Renal pelvis (tissue), 4 donors: ENCODE data around the gene HTR4. TPM values are rescaled to one million over a fixed set of nuclear protein-coding genes. Genes with fewer than 3 reads are reported as not detected.
A peak's percentile ranks its signal among the peaks of the same experiment; 100 is the strongest.

Experiments
- DNase-seq: peaks from one replicate; pipeline ENCODE4 v3.0.0-alpha.2; 2013
- polyA plus RNA-seq, 3 donors: library from polyadenylated mRNA; unstranded; fragments of 120-200 nt; gene quantifications; one replicate each; pipeline ENCODE4 v1.2.1, GENCODE V29; 2013; ENCODE audit not compliant: insufficient read length in 3 of 3

Gene HTR4
- polyA plus RNA-seq, 3 donors = 0.07 to 0.12 TPM; not detected in 1

DNA sequence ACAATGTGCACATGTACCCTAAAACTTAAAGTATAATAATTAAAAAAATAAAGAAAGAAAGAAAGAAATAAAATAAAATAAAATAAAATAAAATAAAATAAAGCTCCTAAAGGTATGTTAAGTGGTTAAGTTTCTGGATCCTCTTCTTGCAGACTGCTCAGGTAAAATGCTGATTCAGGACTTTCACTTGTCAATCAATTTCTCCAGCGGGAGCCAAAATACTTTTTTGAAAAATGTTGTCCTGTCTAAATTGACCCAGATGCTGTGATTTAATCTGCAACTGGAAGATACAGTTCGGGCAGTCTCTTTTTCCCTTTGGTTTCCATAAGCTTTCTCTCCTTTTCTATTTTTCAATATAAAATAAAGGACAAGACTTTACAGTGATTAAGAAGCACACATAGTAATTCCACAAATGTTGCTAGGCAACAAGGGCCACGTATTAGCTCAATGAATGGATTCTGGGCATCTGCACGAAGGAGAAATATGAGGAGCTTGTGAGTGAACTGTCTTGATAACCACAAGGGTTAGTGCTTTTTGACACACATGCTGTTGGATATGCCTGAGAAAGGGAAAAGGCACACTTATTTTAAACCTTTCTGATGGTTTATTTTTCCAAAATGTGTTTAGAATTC, 38.6 kb downstream of the HTR4 start:
- no peak for DNase-seq

GRCh38 chr5:148607406-148607805, 46.9 kb downstream of the HTR4 start:
- DNase-seq = no peak

- DNase-seq = no peak
Observed at GRCh38 chr5:148606296-148606695, 48.0 kb downstream of the HTR4 start.

- DNase-seq = no peak
Observed at GRCh38 chr5:148599187-148599586, 55.1 kb downstream of the HTR4 start.

DNA sequence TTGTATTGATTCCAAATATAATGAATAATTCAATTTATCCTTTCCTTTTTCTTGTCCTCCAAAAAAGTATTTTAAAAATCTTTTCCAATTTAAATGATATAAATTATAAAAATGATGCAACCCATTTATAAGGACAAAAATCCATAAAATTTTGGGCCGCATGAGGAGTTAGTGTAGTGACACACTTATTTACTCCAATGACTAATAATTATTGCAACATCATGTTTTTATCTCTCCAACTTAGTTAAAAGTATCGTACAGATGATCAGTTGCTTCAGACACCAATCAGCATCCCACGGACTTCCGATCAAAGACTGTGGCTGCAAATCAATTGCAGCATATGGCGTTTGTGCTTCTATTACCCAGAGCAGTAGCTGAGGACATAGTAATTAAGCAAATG, 58.6 kb downstream of the HTR4 start:
- no peak for DNase-seq

GRCh38 chr5:148586796-148587195, 67.5 kb downstream of the HTR4 start:
- DNase-seq = no peak

DNA sequence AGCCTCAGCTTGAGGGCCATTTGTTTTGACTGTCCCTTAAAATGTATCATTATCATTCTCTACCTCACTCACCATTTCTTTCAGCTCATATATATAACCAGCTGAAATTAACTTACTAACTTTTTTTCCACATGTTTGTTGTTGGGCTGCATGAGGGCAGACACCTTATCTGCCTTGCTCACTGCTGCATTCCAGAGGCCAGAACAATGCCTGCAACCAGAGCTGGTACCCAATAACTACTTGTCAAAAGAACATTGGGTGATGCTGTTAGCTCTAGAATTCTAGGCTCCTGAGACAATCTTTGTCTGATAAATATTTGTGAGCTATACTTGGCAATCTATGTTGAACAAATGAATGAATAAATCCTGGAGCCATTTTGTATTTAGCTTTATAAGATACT, 68.3 kb downstream of the HTR4 start:
- DNase-seq = no peak

GRCh38 chr5:148584103-148584502, 70.2 kb downstream of the HTR4 start:
- no peak for DNase-seq

GRCh38 chr5:148583421-148583965, 70.8 kb downstream of the HTR4 start:
- DNase-seq = no peak

GRCh38 chr5:148574167-148574566, 80.2 kb downstream of the HTR4 start:
- DNase-seq = no peak

- no peak for DNase-seq
Observed at GRCh38 chr5:148573374-148573773, 81.0 kb downstream of the HTR4 start.

DNA sequence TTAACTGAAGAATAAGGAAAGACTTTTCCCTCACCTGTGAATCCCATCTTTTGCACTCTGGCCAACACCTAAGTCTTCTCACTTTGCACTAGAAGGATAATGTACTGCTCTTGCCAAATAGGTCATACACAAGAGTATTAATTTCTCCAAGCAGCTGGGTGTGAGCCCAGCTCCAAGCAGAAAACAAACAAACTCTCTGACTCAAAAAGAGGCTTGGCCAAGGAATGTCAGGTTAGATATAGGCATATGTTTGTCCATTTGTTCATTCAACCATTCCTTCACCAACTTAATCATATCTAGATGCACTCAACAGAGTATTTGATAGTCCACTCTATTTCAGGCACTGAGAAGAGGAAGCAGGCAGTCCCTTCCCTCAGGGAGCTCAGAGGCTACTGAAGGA, 84.4 kb downstream of the HTR4 start:
- no peak for DNase-seq

- DNase-seq = no peak
Observed at GRCh38 chr5:148565148-148565547, 89.2 kb downstream of the HTR4 start.

DNA sequence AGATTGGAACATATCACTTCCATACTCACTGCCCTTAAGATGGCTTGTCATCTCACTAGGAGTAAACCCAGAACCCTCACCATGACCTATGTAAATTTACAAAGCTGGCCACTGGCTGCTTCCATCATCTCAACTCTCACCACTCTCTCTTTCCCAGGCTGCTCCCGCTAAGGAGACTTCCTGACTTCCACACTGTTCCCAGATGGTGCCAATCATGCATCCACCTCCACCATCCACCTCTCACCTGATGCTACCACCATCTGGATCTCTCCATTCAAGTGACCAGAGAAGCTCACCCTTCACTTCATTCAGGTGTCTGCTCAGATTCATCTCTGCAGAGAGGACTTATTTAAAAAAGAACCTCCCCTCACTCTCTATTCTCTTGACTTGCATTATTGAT, 91.3 kb downstream of the HTR4 start:
- no peak for DNase-seq

DNA sequence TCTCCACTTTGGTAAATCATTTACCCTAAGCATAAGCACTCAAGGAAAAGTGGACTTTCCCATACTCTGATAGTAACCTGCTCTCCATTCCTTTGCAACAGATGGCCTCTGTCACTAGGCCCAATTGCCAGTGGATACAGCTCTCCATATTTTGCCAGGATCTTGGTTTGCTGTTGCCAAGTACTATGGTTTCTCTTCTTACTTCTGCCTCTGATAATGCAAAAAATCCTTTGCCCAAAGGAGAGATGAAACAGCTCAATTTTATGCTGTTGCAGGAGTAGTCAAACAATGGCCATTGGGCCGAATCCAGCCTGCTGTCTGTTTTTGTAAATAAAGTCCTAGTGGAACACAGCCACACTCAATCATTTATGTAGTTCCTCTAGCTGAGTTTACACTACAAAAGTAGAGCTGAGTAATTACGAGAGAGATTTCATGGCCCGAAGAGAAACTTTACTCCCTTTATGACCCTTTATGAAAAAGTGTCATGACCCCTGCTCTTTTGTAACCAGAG, 92.5 kb downstream of the HTR4 start:
- peak; percentile 21 for DNase-seq

DNA sequence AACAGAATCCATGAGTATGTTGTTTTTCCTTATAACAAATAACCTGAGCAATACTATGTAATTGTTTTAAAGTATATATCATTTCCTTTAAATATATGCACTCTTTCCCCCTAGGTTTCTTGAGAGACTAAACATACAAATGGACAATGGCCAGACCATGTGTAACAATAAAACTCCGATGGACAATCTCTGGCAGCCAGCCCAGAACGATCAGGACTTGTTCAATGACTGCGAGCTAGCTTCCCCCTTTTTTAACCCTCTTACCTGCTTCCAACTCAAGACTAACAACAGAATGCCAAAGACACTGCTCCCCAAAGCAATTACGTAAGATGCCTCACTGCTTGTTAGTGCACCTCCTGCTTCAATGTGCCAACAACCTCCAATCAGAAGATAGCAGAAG, 94.9 kb downstream of the HTR4 start:
- DNase-seq = no peak

GRCh38 chr5:148558892-148559291, 95.4 kb downstream of the HTR4 start:
- DNase-seq = no peak

DNA sequence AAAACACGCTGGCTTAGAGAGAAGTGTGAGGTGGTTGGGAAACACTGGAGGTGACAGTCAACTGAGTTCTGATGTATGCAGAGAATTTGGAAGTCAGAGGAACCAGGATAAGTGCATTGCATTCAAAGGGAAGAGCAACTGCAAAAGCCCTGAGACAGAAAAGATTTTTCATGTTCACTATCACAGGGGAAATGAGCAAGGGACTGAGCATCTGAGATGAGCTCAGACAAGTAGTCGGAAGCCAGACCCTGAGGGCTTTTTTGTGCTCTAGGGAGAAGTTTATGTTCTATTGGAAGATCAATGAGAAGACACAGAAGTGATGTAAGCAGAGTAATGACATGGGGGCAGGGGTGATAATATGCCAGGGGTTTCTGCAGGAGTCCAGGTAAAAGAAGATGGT, 97.5 kb downstream of the HTR4 start:
- DNase-seq = no peak

GRCh38 chr5:148554621-148555020, 99.7 kb downstream of the HTR4 start:
- DNase-seq = no peak

DNA sequence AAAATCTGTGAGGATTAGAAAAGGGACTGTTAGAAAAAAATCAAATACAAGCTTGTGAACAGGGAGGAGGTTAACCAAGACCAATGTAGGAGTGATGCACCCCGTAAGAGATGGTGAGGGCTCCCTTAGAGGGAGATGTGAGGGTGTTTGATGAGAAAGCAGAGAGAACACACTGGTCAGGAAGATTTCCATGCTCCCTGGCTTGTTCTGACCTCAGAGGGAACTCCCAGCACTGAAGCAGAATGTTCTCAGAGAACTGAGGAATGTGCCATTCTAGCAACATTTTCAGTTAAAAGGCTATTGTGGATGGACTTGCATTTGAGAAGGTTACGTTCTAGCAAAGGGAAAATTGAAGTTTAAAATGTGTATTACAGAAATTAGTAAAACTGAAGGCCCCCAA, 110.6 kb downstream of the HTR4 start:
- DNase-seq = no peak

- DNase-seq = no peak
Observed at GRCh38 chr5:148542812-148543211, 111.5 kb downstream of the HTR4 start.

GRCh38 chr5:148541054-148541835, 113.1 kb downstream of the HTR4 start:
- DNase-seq = no peak

GRCh38 chr5:148540647-148541046, 113.7 kb downstream of the HTR4 start:
- DNase-seq = no peak
